ENCODE results near the gene ANP32E. TPM values are rescaled to one million over a fixed set of nuclear protein-coding genes. Genes with fewer than 3 reads are reported as not detected.
"Not testable (repeated sequence)": the region's sequence is repeated elsewhere in the genome, so short reads cannot be mapped to it uniquely, and the experiment has no call there.

ANP32E gene
- total RNA-seq, 6 donors from 2014 or later = 7.7 to 38.8 (median 27.9) TPM

GRCh38 chr1:150227228-150227627, 8.7 kb downstream of the ANP32E start:
- no peak for DNase-seq
- TF ChIP-seq POLR2AphosphoS5 (IDR thresholded peaks at IDR 0.05) (no peak), EP300 (IDR thresholded peaks at IDR 0.05) (no peak)
- Histone ChIP-seq H3K4me1 (no peaks in the 10 kb centered on the region), H3K9me3 (no peaks in the 10 kb centered on the region), H3K27ac (no peak overlapping the region), H3K27me3 (no peaks in the 10 kb centered on the region), H3K36me3 (peaks cover 0 to 76% (median 27%) of the 10 kb centered on the region in 4 donors), H3K4me3 (no peak overlapping the region)
- no peak for ATAC-seq (ENCODE audit: low FRiP score in 2 of 2)

GRCh38 chr1:150226486-150226885, 9.4 kb downstream of the ANP32E start:
- Histone ChIP-seq H3K4me3 (no peak overlapping the region), H3K9me3 (no peaks in the 10 kb centered on the region), H3K36me3 (peaks cover 0 to 83% (median 27%) of the 10 kb centered on the region in 4 donors), H3K4me1 (no peaks in the 10 kb centered on the region), H3K27me3 (no peaks in the 10 kb centered on the region), H3K27ac (no peak overlapping the region)
- no peak for DNase-seq
- TF ChIP-seq CTCF (IDR thresholded peaks at IDR 0.05) (no peak), EP300 (IDR thresholded peaks at IDR 0.05) (no peak), POLR2AphosphoS5 (IDR thresholded peaks at IDR 0.05) (no peak), POLR2A (IDR thresholded peaks at IDR 0.05) (no peak)
- 83 to 93% methylated on average over 2 of the region's 2 CpGs for WGBS, 2 donors
- ATAC-seq (ENCODE audit: low FRiP score in 2 of 2) = no peak

- Histone ChIP-seq H3K27ac (no peak overlapping the region), H3K4me1 (no peaks in the 10 kb centered on the region), H3K36me3 (peaks cover 0 to 84% (median 27%) of the 10 kb centered on the region in 4 donors), H3K4me3 (no peak overlapping the region), H3K27me3 (no peaks in the 10 kb centered on the region), H3K9me3 (no peaks in the 10 kb centered on the region)
- WGBS, 2 donors = 91 to 100% methylated on average over 1 of the region's 1 CpG
- DNase-seq = no peak
- TF ChIP-seq CTCF (IDR thresholded peaks at IDR 0.05) (no peak), POLR2A (IDR thresholded peaks at IDR 0.05) (no peak), EP300 (IDR thresholded peaks at IDR 0.05) (no peak), POLR2AphosphoS5 (IDR thresholded peaks at IDR 0.05) (no peak)
- ATAC-seq (ENCODE audit: low FRiP score in 2 of 2) = no peak
Observed at GRCh38 chr1:150225546-150225945, 10.4 kb downstream of the ANP32E start.

GRCh38 chr1:150224983-150225382, 10.9 kb downstream of the ANP32E start:
- DNase-seq (no peak), ATAC-seq (ENCODE audit: low FRiP score in 2 of 2) (no peak)
- no peak overlapping the region for H3K27ac ChIP-seq
- peaks cover 0 to 87% (median 27%) of the 10 kb centered on the region in 4 donors for H3K36me3 ChIP-seq
- no peaks in the 10 kb centered on the region for H3K27me3 ChIP-seq
- H3K9me3 ChIP-seq = no peaks in the 10 kb centered on the region
- TF ChIP-seq CTCF (IDR thresholded peaks at IDR 0.05) (no peak), POLR2A (IDR thresholded peaks at IDR 0.05) (no peak), EP300 (IDR thresholded peaks at IDR 0.05) (no peak), POLR2AphosphoS5 (IDR thresholded peaks at IDR 0.05) (no peak)
- H3K4me1 ChIP-seq = no peaks in the 10 kb centered on the region
- H3K4me3 ChIP-seq = no peak overlapping the region
- 76 to 83% methylated on average over 1 of the region's 1 CpG for WGBS, 2 donors

GRCh38 chr1:150221552-150221951, 14.4 kb downstream of the ANP32E start:
- Histone ChIP-seq H3K36me3 (peaks cover 0 to 59% (median 23%) of the 10 kb centered on the region in 4 donors), H3K27ac (no peak overlapping the region), H3K9me3 (no peaks in the 10 kb centered on the region), H3K4me3 (no peak overlapping the region), H3K4me1 (no peaks in the 10 kb centered on the region), H3K27me3 (no peaks in the 10 kb centered on the region)
- WGBS, 2 donors = 93 to 97% methylated on average over 2 of the region's 2 CpGs
- ATAC-seq (ENCODE audit: low FRiP score in 2 of 2) = no peak
- no peak for TF ChIP-seq POLR2A (IDR thresholded peaks at IDR 0.05)
- TF ChIP-seq CTCF (IDR thresholded peaks at IDR 0.05) = peak in 3 of 6 experiments; percentile 25 to 31 (median 29)
- no peak for DNase-seq

- H3K27me3 ChIP-seq; H3K9me3 ChIP-seq; ATAC-seq (ENCODE audit: low FRiP score in 2 of 2); H3K4me3 ChIP-seq; H3K4me1 ChIP-seq; H3K27ac ChIP-seq; DNase-seq: not testable (repeated sequence)
- WGBS, 2 donors = 94 to 97% methylated on average over 5 to 6 of the region's 6 CpGs
- peaks cover 0 to 11% (median 0%) of the 10 kb centered on the region in 4 donors for H3K36me3 ChIP-seq
Observed at GRCh38 chr1:150215855-150216254, 20.1 kb downstream of the ANP32E start.
